ENCODE results near the gene DENND4A. TPM values are rescaled to one million over a fixed set of nuclear protein-coding genes. Genes with fewer than 3 reads are reported as not detected.
A peak's percentile ranks its signal among the peaks of the same experiment; 100 is the strongest.

The DENND4A gene
- total and polyA plus RNA-seq, 9 of the 15 experiments (the other 6 are each of a cell fraction or from before 2014, with no cell fraction given), result 6.8 to 32.3 (median 19.9) TPM

DNA sequence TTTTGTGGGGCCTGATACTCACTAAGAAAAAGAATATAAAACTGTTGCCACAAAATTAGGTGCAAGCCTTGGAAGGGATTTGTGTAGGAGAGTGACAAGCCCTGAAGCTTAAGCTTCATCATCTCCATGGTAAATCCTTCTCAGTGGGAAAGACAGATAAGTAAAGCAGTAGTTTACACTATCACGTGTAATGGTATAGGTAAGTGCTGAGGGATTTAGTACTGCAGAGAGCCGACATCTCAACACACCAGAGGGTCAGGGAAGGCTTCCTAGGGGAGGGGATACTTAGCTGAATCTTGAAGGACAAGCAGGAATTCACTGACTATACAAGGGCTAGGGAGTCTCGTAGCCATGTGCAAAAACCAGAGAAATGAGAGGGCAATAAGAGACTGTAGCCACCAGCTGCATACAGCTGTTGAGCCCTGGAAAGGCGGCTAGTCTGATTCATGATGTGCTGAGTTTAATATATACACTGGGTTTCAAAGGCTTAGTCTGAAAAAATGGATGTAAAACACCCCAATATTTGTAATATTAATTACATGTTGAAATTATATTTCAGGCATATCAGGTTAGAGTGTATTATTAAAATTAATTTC, 159.2 kb downstream of the DENND4A start:
- no peaks in the 10 kb centered on the region for H3K9me1 ChIP-seq (ENCODE audit: control insufficient read depth, insufficient read depth, low read length)
- no peaks in the 10 kb centered on the region for H3K27me3 ChIP-seq (ENCODE audit: control insufficient read depth in 2 of 2, insufficient read depth in 2 of 2, low read length in 2 of 2)
- DNase-seq (ENCODE audit: extremely low read depth in 1 of 4, low spot score in 3 of 4) (no peak), ATAC-seq (peak; percentile 70), FAIRE-seq (no peak)
- H3K9ac ChIP-seq (ENCODE audit: insufficient read depth in 1 of 2, low read depth in 2 of 2, low read length in 2 of 2), result no peak overlapping the region
- POLR2A ChIA-PET, result interaction anchor here (1.0 kb wide), 1 partner anchor 10 kb away, joined by 4 read pairs; no protein-coding TSS in a partner anchor
- H3K4me1 ChIP-seq (replicated peaks in 1 of 2; ENCODE audit: control insufficient read depth in 2 of 2, insufficient read depth in 2 of 2, low read length in 2 of 2), result peaks cover 0 to under 1% of the 10 kb centered on the region in 2 experiments; a peak in 2 of 5 replicates
- no peak overlapping the region for H3K4me2 ChIP-seq (ENCODE audit: insufficient read depth, low read length)
- no peak overlapping the region for H3K4me3 ChIP-seq
- no peak overlapping the region for H3K27ac ChIP-seq (ENCODE audit: extremely low read depth, low read depth, low read length)
- in situ Hi-C loops (cut with MboI) (loop anchor here (25.0 kb wide), 1 partner anchor 229 kb away; the partner anchor contains the start of gene RAB11A), intact Hi-C loops (cut with micrococcal nuclease) (loop anchor here (10.0 kb wide), 1 partner anchor 318 kb away; no protein-coding TSS in a partner anchor)
- no peak overlapping the region for H2AFZ ChIP-seq (ENCODE audit: low read depth, low read length)
- BruUV-seq (replicated peaks), result no TSS peak
- WGBS (ENCODE audit: insufficient coverage, low coverage, missing lambda C conversion rate), result 29% methylated on average over 4 of the region's 4 CpGs
- H4K20me1 ChIP-seq (replicated peaks; ENCODE audit: control insufficient read depth, insufficient read depth, low read length), result no peaks in the 10 kb centered on the region
- TF ChIP-seq BHLHE40 (IDR thresholded peaks at IDR 0.05; ENCODE audit: low read length) (0 out of 2 replicates have a peak, but pooled peaks have one; percentile 16), MEIS2 (IDR thresholded peaks at IDR 0.05; ENCODE audit: partially characterized antibody) (peak; percentile 73), ZBTB1 (CRISPR knock-in tag; IDR thresholded peaks at IDR 0.05; ENCODE audit: borderline replicate concordance, low read depth) (no peak), TCF3 (CRISPR knock-in tag; IDR thresholded peaks at IDR 0.05) (0 out of 2 replicates have a peak, but pooled peaks have one; percentile 7), KDM4B (IDR thresholded peaks at IDR 0.05; ENCODE audit: borderline replicate concordance in 2 of 2, low read depth in 1 of 2) (no peak)
- no peaks in the 10 kb centered on the region for H3K79me2 ChIP-seq (ENCODE audit: control insufficient read depth, insufficient read depth, low read length)
- CTCF ChIA-PET (ENCODE audit: low intra/inter-chr PET ratio), result no interaction called here
- no peaks in the 10 kb centered on the region for H3K36me3 ChIP-seq (ENCODE audit: control insufficient read depth, insufficient read depth, low read length)
- no peaks in the 10 kb centered on the region for H3K9me3 ChIP-seq (replicated peaks; ENCODE audit: control insufficient read depth, insufficient read depth, low read depth, low read length)
